GM21528 (cell line): ENCODE data around the gene GNAZ.
"Not testable (repeated sequence)": the region's sequence is repeated elsewhere in the genome, so short reads cannot be mapped to it uniquely, and the experiment has no call there.

Experiments used
- ATAC-seq: cut with Tn5 transposase; IDR thresholded peaks from one replicate; pipeline ENCODE4 v1.9.1; 2021; ENCODE audit warnings: mild to moderate bottlenecking, moderate library complexity; ENCODE audit not compliant: unreplicated experiment, low FRiP score

GNAZ gene

DNA sequence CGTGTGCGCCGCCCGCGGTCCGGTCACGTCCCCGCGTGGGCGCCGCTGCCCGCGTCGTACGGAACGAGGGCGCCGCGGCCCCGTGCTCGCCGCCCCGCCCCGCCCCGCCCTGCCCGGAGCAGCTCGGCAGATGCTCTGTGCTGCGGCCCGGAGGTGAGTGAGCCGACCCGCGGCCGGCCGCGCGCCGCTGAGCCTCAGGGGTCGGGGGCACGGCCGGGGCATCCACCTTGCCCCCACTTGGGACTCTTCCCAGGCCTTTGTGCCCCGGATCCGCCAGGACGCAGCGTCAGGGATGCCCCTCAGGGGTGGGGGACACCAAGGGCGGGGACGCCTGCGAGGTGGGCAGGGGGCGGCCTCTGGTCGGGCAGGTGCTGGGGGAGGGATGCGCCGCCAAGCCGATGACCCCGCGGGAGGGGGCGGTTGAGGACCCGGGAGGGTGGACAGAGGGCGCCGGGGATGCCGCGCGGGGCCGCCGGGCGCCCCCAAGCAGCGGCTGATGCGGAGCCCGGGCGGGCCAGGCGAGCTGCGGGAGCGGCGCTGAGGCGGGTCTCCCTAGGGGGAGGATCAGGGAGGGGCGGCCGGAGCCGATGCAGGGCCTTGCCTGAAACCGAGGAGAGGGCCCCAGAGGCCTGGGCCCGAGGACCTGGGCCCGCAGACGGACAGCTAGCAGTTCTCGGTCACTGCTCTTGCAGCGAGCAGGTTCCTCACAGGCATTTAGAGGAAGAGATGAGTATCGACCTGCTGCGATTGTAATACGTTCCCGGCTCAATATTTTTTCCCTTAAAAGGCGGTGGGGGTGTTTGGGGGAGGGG lies at the start of gene GNAZ:
TSS of gene GNAZ (plus strand) at position 102 of the 812 bp plus-strand sequence. CDS start 25,177 bp downstream, outside the sequence.
- no peak for ATAC-seq

DNA sequence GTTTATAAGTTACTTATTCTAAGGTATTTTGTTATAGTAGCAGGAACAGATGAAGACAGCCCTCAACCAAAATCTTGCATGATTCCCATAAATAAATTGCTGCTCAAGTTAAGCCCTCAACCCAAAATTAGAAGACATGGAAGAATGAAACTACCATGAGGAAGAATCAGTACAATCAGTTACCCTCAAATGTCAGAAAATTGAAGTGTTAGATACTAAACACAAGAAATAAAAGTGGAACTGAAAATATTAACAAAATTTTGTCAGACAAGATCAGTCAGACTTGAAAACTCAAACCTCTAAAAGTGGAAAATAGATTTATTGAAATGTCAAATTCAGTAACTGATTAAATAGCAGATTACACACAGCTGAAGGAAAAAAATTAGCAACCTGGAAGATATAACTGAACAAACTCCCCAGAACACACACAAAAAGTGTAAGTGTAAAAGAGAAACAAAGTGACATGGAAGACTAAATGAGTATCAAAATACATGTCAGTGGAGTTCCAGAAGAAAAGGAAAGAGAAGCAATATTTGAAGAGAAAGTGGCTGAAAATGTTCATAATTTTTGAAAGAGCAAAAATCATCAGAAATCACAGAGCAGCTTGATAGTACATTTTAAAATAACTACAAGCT lies 49.5 kb upstream of the GNAZ start:
- no peak for ATAC-seq

DNA sequence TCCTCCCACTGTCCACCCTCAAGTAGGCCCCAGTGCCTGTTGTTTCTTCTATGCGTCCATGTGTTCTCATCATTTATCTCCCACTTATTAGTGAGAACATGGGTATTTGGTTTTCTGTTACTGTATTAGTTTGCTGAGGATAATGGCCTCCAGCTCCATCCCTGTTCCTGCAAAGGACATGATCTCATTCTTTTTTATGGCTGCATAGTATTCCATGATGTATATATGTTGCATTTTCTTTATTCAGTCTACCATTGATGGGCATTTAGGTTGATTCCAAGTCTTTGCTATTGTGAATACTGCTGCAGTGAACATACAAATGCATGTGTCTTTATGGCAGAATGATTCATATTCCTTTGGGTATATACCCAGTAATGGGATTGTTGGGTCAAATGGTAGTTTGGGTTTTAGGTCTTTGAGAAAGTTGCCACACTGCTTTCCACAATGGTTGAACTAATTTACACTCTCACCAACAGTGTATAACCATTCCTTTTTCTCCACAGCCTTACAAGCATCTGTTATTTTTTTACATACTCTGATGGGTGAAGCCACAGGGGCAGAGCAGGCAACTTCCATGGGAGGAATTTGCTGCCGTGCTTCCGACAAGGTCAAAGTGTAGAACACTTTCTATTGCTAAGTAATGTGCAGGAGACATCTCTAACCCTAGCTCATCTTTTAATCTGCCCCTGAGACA lies 48.5 kb upstream of the GNAZ start:
- ATAC-seq: not testable (repeated sequence)

DNA sequence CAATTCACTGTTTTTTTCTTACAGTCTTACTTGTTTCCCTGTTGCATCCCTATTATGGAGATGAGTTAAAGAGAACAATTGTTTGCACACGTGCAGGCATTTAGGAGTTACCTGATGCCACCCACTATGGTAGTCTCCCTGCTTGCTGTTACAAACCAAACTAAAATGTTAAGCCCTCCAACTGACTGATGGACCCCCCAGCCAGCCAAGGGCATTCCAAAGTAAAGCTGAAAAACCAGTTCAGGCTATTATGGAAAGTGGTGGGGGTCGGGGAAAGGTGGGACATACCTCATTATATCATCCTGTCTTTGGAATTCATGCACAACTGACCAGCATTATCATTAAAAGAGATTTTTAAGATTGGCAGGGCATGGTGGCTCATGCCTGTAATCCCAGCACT lies 47.0 kb upstream of the GNAZ start:
- ATAC-seq: no peak

DNA sequence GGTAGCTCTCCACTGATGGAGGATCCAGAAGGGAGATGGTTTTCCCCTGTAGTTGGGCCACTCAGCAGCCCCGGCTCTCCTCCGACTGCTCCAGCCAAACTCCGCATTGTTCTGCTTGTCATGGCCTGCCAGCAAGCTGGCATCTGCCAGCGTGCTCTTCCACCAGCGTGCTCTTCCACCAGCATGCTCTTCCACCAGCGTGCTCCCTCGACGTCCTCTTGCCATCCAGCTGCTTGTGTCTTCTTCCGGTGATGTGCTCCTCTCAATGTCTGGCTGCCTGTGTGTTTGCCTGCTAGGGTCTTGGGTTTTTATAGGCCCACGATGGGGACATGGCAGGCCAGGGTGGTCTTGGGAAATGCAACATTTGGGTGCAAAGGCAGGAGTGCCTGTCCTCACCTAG lies 43.5 kb upstream of the GNAZ start:
- no peak for ATAC-seq

DNA sequence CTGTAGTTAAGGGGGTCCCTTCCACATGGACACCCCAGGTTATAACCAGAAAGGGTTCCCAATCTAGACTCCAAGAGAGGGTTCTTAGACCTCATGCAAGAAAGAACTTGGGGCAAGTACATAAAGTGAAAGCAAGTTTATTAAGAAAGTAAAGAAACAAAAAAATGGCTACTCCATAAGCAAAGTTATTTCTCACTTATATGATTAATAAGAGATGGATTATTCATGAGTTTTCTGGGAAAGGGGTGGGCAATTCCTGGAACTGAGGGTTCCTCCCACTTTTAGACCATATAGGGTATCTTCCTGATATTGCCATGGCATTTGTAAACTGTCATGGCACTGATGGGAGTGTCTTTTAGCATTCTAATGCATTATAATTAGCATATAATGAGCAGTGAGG lies 42.5 kb upstream of the GNAZ start:
- ATAC-seq: not testable (repeated sequence)

DNA sequence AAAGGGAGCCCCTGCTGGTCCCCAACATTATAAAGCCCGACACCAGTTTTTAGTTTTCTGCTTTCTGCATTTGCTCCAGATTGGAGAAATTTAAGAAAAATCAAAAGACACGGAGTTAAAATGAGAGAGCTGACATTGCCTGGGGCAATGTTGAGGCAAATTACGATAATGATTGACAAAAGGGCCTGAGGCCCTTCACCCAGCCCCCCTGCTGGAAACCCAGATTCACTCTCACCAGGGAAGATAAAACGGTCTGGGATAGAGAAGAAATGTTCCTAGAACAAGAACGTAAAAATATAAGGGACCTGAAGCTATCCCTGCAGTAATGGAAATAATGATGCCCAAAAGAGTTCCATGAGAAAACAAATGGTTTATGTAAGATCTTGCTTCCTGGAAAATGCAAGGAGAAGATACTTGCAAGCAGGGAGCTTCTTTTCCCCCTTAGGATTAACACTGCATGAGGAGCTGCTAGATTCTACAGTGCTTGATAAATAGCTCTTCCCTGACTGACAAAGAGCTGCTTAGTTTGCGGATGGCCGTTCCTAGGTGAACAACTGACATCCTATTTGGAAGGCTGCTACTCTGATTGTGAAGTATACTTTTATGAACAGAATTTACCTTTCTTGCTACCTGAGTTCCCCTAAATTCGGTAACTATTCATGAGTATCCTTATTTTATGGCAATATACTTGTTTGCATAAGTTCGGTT lies 40.6 kb upstream of the GNAZ start:
- ATAC-seq: no peak

DNA sequence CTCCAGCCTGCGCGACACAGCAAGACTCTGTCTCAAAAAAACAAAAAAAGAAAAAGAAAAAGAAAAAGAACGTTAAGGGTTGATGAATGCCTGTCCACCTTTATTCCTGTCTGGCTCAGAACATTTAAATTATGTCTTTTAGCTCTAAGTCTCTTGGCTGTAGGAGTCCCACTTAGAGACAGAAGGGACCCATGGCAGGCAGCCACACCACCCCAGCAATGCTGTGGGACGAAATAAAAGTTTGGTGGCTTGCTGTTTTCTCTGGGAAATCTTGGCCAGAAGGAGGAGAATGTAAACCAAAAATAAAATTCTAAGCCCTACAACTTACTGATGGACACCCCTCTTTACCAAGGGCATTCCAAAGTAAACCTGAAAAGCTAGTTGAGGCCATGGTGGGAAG lies 38.9 kb upstream of the GNAZ start:
- no peak for ATAC-seq

DNA sequence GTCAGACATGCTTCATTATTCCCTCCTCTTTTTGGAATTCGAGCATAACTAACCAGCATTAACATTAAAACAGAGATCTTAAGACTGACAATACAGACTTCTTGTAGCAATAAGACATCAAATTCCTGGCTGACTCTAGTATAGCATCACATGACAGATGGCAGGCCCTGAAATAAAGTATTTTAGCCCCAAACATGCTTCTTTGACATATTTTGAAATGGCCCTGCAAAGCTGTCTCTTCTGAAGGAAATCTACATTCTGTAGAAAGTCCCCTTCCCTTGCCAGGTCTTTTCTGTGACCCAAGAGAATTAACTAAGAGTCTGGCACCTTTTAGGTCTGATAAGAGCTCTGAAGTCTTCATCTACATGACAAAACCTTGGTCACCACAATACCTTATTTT lies 38.5 kb upstream of the GNAZ start:
- no peak for ATAC-seq

DNA sequence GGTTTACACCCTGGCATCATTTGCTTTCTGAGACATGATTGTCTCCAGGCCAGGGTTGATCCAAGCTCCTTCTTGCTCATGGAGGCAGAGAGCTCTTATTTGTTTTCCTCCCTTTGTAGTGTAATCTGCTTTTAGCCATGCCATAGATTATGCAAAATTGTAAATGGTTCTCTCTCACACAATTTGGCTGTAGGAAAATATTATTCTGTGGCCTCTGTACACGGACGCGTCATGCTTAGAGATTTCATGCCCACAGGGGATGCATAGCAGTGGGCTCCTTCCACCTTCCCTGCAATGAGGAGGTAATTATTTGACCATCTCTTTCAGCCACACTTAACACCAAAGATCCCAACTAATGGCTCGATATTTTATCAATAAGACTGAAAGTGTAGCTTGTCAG lies 37.7 kb upstream of the GNAZ start:
- no peak for ATAC-seq

DNA sequence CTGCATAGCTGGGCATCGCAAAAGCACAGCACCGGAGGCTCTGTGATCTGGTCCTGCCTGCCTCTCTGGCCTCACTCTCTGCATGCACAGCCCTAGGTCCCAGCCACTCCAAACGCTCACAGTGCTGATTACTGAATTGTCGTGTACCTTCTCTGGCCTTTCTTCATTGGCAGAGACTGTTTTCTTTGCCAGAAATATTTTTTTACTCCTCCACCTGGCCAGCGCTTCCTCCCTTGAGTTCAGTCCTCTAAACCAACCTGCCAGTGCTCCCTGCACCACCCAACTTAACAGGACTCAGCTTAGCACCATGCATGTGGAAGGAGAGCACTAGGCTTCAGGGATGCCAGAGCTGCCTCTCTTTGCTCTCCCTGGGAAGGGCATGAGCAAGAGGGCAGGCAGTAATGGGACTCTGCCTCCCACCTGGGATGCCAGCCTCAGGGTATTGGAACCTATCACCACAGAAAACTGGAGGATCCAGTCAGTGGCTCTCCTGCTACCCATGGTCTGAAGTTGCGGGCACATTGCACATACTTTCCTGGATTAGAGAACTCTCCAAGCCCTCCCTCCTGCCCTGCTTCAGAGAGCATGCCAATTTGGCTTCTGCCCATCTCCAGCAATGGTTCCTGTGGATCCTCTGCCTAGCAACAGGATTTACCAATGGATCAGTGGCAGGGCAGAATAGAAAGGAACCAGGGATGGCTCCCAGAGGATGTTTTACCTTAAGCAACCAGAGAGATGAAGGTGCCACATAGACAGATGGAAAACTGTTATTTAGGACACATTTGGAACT lies 37.0 kb upstream of the GNAZ start:
- ATAC-seq: no peak

DNA sequence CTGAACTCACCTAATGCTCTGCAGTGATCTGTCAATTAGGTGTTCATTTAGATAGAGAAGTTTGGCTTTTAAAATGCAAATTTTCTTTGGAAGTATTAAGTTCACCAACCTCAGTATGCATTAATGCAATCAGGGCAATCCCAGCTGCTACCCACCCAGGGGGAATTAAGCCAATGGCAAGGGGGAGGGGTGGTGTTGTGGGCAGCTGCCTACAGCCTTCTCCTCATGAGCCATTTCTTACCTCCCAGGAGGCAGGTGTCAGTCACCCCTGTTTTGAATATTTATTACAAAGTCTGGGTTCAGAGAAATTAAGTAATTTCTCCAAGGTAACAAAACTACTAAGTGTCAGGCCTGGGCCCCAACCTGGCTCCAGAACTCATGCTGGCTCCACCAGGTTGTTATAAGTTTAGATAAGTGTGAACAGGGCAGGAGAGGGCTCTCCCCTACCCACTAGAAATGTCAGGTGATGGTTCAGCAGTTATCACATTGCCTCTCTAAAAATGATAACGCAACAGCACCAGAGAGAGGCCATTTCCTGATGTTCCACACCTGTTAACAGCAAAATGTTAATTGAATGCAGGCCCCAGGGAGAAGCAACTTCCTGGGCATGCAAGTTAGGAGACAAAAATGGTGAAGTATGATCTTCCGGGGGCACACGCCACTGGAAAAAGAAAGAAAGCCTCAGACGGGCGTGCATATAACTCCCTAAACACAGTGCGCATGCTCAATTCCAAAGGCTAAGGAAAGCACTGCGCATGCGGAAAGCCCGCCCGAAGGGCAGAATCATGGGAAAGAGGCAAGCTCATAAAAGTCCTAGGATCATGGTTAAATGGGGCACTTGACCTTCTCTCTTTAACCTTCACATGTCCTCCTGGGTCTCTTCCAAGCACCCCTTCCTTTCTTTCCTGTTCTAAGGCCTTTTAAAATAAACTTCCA lies 35.4 kb upstream of the GNAZ start:
- no peak for ATAC-seq

DNA sequence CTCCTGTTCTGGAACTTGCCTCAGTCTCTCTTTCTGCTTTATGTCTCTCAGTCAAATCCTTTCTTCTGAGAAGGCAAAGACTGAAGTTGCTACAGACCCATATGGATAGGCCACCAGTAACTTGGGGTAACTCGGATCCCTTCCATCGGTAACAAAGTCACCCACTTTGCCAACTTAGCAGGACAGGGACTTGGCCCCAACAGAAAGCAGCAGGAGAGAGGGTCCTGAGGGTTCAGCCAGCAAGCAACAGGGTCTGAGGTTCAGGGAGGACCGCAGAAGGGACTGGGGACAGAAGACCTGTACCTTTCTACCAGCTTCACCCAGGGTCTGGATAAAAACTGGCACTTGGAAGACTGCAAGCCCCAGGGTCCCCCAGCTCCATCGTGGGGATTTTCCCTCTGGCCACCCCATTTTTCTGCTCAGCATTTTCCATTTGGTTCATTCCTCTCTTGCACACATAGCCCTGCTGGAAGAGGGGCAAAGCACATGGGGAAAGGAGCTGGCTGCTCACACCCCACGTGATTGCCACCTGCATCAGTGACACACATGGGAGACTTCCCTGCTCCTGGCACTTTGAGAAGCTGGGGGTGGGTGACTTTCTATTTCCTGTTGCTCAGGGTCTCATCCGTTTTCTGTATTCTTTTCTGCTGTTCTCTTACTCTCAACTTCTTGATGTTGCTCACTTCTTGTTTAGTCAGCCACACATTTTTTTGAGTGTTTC lies 34.6 kb upstream of the GNAZ start:
- ATAC-seq: no peak

DNA sequence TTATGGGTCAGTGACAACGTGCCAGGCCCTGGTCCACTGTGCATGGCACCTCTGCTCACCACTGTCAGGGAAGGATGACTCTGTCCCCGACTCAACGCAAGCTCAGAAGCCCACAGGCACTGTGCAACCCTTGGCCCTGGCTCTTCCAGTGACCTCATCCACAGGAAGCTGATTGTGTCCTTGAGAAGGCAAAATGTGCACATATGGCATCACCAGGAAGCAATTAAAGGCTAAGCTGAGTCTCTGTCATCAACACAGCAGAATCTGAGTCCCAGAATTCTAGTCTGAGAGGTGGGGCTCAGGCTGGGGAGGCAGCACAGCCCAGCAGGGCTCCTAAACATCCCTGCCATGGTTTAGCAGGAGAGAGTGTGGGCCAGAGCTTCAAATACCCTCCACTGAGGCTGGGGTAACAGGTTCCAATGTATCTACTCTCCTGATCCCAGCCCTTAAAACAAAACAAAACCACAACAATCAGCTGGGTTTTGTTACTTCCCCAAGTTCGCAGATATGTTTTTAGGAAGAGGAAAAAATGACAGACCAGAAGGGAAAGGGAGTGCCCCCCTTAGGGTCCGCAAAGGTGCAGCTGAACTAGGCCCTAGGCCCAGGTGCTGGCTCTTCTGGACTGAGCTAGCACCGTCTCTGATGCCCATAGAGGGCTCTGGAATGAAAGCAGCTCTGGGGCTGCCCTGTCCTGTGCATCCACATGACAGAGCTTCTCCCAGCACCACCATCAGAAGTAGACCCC lies 33.5 kb upstream of the GNAZ start:
- ATAC-seq: no peak

DNA sequence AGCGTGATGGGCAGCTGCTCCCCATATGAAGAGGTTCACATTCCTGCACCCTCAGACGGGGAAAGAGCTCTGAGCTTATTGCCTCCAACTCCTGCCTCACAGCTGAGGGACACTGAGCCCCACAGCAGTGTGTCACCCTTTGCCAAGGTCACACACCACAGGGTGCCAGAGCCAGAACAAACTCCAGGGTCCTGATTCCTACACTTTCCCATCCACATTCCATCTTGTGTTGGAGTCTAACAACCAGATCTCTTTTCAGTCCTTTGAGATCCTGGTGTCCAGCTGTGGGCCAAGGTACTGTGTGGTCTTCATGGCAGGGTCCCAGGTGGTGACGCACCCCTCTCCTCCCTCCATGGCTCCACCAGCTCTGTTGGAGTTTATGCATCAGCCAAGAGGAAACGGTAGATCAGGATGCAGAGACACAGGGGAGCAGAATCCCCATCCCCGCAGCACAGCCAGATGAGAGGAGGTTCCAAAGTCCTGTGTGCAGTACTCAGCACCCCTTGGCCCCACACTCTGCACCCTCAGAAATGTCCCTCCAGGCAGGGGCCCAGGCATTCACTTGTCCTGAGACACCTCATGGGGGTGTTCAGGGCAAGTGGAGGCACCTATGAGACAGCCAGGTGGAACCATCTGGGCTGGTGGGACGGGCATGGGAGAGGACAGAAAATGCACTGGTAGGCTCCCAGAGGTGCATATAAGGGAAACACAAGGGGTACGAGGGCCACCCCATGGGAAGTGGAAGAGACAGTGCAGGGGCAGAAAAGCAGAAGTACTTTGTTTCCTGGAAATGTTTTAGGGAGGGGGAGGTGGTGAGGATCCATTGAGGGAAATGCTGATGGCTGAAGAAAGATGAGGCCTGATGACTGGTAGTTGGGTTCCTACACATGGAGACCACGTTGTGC lies 32.6 kb upstream of the GNAZ start:
- no peak for ATAC-seq

DNA sequence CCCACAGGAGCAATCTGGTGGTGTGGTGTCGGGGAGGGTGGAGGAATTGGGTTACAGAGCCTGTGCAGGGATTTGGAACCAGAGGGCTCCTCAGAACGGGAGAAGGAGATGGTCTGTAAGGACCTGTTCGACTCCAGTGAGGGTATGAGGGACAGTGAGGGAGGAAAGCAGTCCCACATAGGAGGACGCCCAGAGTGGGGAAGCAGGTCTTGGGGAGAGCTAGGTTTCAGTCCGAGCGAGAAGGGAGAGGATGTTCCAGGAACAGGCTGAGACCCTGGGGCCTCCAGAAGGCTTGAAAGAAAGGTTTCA lies 32.0 kb upstream of the GNAZ start:
- no peak for ATAC-seq

DNA sequence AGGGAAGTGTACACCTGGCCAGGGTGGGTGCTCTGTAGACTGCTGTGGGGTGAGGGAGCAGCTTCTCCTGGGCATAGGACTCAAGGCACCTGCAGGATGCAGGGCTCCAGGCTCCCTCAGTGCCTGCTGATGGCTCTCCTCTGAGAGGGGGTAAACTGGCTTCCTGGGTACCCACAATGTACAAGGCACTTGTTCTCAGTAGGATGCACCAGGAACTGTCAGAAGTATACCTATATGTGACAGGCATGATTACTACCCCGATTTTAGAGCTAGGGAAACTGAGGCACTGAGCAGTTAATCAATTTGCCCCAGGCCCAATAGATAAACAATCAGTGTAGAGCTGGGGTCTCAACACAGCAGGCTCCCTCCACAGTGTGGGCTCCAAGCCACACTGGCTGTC lies 31.4 kb upstream of the GNAZ start:
- ATAC-seq: no peak
